Measurements from ENCODE around the gene SRSF9. TPM values are rescaled to one million over a fixed set of nuclear protein-coding genes. Genes with fewer than 3 reads are reported as not detected.

The SRSF9 gene
- total and polyA plus RNA-seq, 2 of the 4 experiments (the other 2 are of a cell fraction) = 102 to 143 TPM

- Histone ChIP-seq H3K4me2 (ENCODE audit: low read depth, low read length) (no peak overlapping the region), H2AK5ac (ENCODE audit: low read depth, low read length) (no peak overlapping the region), H3K9me1 (ENCODE audit: insufficient read depth, low read length) (no peaks in the 10 kb centered on the region), H3K4ac (ENCODE audit: low read depth, low read length) (no peak overlapping the region), H4K20me1 (ENCODE audit: insufficient read depth, low read length) (no peaks in the 10 kb centered on the region), H3K27me3 (ENCODE audit: control insufficient read depth, insufficient read depth, low read length) (no peaks in the 10 kb centered on the region), H2AK9ac (replicated peaks; ENCODE audit: low read depth, low read length, poor library complexity) (no peak overlapping the region), H2BK15ac (ENCODE audit: low read depth, low read length) (no peak overlapping the region), H4K91ac (ENCODE audit: insufficient read depth, low read depth, low read length) (no peak overlapping the region), H3K36me3 (ENCODE audit: control insufficient read depth, insufficient read depth, low read length) (peaks cover 14% of the 10 kb centered on the region), H3K4me3 (ENCODE audit: insufficient read depth, low read depth, low read length) (no peak overlapping the region), H3K9me3 (ENCODE audit: control insufficient read depth, insufficient read depth, low read length) (no peaks in the 10 kb centered on the region), H3K56ac (ENCODE audit: extremely low read depth, insufficient read depth, low read length) (no peak overlapping the region), H3K9ac (ENCODE audit: low read depth, low read length) (no peak overlapping the region), H2BK5ac (ENCODE audit: low read depth, low read length, poor library complexity, severe bottlenecking) (no peak overlapping the region), H3K18ac (ENCODE audit: low read depth, low read length) (no peak overlapping the region), H2AFZ (replicated peaks; ENCODE audit: low read length, poor library complexity) (no peak overlapping the region), H4K5ac (ENCODE audit: low read depth, low read length) (no peak overlapping the region), H3K14ac (replicated peaks; ENCODE audit: low read depth, low read length) (no peak overlapping the region), H3K27ac (ENCODE audit: insufficient read depth, low read length) (no peak overlapping the region), H3K4me1 (ENCODE audit: control insufficient read depth, insufficient read depth, low read length) (no peaks in the 10 kb centered on the region), H4K8ac (ENCODE audit: low read depth in 2 of 2, low read length in 2 of 2) (no peak overlapping the region), H2BK120ac (ENCODE audit: low read depth, low read length) (no peak overlapping the region), H2BK20ac (ENCODE audit: low read depth, low read length) (no peak overlapping the region), H3K23ac (ENCODE audit: low read depth, low read length) (no peak overlapping the region), H3K79me1 (ENCODE audit: low read depth in 1 of 2, low read length in 2 of 2) (peaks cover 0 to 3% of the 10 kb centered on the region in 2 experiments; a peak in 1 of 4 replicates)
- ChIA-PET POLR2A (ENCODE audit: unreplicated experiment) (interaction anchor here (0.5 kb wide), 1 partner anchor 8 kb away, joined by 3 read pairs; no protein-coding TSS in a partner anchor), CTCF (interaction anchor here (1.0 kb wide), 1 partner anchor 725 kb away, joined by 3 read pairs; no protein-coding TSS in a partner anchor)
- in situ Hi-C loops (cut with MboI; ENCODE audit: low sequenced_read_pairs) (no loop called here), intact Hi-C loops (cut with micrococcal nuclease) (no loop called here), dilution Hi-C loops (cut with HindIII; ENCODE audit: low sequenced_read_pairs, unreplicated experiment) (no loop called here)
- no peak for DNase-seq
- no peak for ATAC-seq (ENCODE audit: low read depth)
- BruUV-seq (replicated peaks) = no TSS peak
- WGBS, 2 experiments (ENCODE audit: extremely low coverage in 2 of 2, insufficient read length in 1 of 2) = no CpG with 5 or more reads among the region's 4 CpGs
- TF ChIP-seq, protein P1, sequence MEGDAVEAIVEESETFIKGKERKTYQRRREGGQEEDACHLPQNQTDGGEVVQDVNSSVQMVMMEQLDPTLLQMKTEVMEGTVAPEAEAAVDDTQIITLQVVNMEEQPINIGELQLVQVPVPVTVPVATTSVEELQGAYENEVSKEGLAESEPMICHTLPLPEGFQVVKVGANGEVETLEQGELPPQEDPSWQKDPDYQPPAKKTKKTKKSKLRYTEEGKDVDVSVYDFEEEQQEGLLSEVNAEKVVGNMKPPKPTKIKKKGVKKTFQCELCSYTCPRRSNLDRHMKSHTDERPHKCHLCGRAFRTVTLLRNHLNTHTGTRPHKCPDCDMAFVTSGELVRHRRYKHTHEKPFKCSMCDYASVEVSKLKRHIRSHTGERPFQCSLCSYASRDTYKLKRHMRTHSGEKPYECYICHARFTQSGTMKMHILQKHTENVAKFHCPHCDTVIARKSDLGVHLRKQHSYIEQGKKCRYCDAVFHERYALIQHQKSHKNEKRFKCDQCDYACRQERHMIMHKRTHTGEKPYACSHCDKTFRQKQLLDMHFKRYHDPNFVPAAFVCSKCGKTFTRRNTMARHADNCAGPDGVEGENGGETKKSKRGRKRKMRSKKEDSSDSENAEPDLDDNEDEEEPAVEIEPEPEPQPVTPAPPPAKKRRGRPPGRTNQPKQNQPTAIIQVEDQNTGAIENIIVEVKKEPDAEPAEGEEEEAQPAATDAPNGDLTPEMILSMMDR (conservative IDR thresholded peaks at IDR 0.05; ENCODE audit: low read depth, low read length) = no peak
- TF ChIP-seq, protein P2, sequence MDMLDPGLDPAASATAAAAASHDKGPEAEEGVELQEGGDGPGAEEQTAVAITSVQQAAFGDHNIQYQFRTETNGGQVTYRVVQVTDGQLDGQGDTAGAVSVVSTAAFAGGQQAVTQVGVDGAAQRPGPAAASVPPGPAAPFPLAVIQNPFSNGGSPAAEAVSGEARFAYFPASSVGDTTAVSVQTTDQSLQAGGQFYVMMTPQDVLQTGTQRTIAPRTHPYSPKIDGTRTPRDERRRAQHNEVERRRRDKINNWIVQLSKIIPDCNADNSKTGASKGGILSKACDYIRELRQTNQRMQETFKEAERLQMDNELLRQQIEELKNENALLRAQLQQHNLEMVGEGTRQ (IDR thresholded peaks at IDR 0.05; ENCODE audit: low read depth, low read length) = no peak
- TF ChIP-seq SMC3 (IDR thresholded peaks at IDR 0.05; ENCODE audit: low read depth, low read length) (no peak), BHLHE40 (IDR thresholded peaks at IDR 0.05; ENCODE audit: low read depth, low read length) (no peak), FOS (IDR thresholded peaks at IDR 0.05; ENCODE audit: low read depth, low read length) (no peak), RCOR1 (IDR thresholded peaks at IDR 0.05; ENCODE audit: insufficient replicate concordance, low read length) (no peak), RFX5 (IDR thresholded peaks at IDR 0.05; ENCODE audit: low read depth, low read length) (no peak), CEBPB (IDR thresholded peaks at IDR 0.05; ENCODE audit: low read depth, low read length) (no peak), CHD1 (IDR thresholded peaks at IDR 0.05; ENCODE audit: low read depth, low read length) (no peak), MXI1 (IDR thresholded peaks at IDR 0.05; ENCODE audit: borderline replicate concordance, low read depth, low read length) (no peak), RAD21 (IDR thresholded peaks at IDR 0.05; ENCODE audit: low read length) (no peak), NFE2L2 (IDR thresholded peaks at IDR 0.05; ENCODE audit: low read depth, low read length) (no peak)
- TF ChIP-seq, protein P3, sequence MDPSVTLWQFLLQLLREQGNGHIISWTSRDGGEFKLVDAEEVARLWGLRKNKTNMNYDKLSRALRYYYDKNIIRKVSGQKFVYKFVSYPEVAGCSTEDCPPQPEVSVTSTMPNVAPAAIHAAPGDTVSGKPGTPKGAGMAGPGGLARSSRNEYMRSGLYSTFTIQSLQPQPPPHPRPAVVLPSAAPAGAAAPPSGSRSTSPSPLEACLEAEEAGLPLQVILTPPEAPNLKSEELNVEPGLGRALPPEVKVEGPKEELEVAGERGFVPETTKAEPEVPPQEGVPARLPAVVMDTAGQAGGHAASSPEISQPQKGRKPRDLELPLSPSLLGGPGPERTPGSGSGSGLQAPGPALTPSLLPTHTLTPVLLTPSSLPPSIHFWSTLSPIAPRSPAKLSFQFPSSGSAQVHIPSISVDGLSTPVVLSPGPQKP (IDR thresholded peaks at IDR 0.05; ENCODE audit: borderline replicate concordance, low read depth, low read length) = no peak
These were observed 35.0 kb upstream of the SRSF9 start for GRCh38 chr12:120504587-120504986.
